RWPE1 (cell line): Measurements from ENCODE around the gene ANKRD33.

Experiments used
- CTCF ChIA-PET: fragments of 350-600 bp; sonication (Branson Sonifier 250); formaldehyde crosslinking; extraction: SDS; loops from one replicate; lab custom pipeline; 2021; lab: Yijun Ruan, JAX
- POLR2A ChIA-PET: fragments of 400-600 bp; formaldehyde crosslinking; extraction: SDS; loops from one replicate; lab custom pipeline; 2020; ENCODE audit warnings: antibody characterized with exemption; ENCODE audit not compliant: low non-redundant PET; lab: Yijun Ruan, JAX
- DNase-seq: peaks from one replicate; pipeline ENCODE4 v3.0.0; 2012; ENCODE audit warnings: low spot score
- H3K27ac ChIP-seq: fragments of 450-650 bp; 2 replicates; pipeline ENCODE4 v1.5.1; 2017
- TF ChIP-seq, protein P1 (sequence below): fragments of 450-650 bp; conservative IDR thresholded peaks from 2 replicates; pipeline ENCODE4 v1.5.1; 2017; ENCODE audit warnings: low read depth, mild to moderate bottlenecking

Gene ANKRD33

GRCh38 chr12:51886021-51886710 lies 1.7 kb upstream of the ANKRD33 start:
- peak; percentile 55 for DNase-seq
- no peak overlapping the region for H3K27ac ChIP-seq
- CTCF ChIA-PET = interaction anchor here (1.0 to 1.2 kb wide), 3 partner anchors 11 to 107 kb away, joined by 3 to 4 read pairs (median 3); no protein-coding TSS in a partner anchor
- TF ChIP-seq, protein P1, sequence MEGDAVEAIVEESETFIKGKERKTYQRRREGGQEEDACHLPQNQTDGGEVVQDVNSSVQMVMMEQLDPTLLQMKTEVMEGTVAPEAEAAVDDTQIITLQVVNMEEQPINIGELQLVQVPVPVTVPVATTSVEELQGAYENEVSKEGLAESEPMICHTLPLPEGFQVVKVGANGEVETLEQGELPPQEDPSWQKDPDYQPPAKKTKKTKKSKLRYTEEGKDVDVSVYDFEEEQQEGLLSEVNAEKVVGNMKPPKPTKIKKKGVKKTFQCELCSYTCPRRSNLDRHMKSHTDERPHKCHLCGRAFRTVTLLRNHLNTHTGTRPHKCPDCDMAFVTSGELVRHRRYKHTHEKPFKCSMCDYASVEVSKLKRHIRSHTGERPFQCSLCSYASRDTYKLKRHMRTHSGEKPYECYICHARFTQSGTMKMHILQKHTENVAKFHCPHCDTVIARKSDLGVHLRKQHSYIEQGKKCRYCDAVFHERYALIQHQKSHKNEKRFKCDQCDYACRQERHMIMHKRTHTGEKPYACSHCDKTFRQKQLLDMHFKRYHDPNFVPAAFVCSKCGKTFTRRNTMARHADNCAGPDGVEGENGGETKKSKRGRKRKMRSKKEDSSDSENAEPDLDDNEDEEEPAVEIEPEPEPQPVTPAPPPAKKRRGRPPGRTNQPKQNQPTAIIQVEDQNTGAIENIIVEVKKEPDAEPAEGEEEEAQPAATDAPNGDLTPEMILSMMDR = no peak
- POLR2A ChIA-PET = no interaction called here

DNA sequence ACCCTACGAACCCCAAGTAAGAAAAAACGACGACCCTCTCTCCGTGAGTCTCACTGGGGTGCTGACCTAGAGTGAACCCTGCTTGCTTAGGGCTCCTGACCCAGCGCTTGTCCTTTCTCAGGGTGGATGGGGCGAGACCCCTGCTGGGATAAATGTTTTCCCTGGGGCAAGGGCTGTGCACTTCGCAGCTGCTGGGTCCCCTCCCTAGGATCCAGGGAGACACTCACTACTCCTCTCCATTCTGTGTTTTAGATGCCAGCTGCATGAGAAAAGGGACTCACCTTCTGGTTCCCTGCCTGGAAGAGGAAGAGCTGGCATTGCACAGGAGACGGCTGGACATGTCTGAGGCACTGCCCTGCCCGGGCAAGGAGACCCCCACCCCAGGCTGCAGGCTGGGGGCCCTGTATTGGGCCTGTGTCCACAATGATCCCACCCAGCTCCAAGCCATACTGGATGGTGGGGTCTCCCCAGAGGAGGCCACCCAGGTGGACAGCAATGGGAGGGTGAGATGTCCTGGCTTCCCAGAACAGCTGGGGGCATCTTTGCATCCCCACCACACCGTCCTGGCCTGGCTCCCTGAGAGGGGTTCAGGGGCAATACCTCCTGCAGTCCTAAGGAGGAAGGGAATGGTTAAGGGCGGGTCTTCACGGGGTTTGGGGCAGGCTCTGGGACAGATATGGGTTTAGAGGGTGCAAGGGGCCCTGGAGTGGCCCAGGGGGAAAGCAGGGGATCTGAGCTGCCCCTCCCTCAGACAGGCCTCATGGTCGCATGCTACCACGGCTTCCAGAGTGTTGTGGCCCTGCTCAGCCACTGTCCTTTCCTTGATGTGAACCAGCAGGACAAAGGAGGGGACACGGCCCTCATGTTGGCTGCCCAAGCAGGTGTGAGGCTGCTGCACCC lies 663 bp downstream of the ANKRD33 start:
- TF ChIP-seq, protein P1 = no peak
- ChIA-PET CTCF (interaction anchor here (0.6 to 1.0 kb wide), 3 partner anchors 12 to 196 kb away, joined by 3 to 5 read pairs (median 4); no protein-coding TSS in a partner anchor), POLR2A (no interaction called here)
- H3K27ac ChIP-seq = no peak overlapping the region
- no peak for DNase-seq

- ChIA-PET CTCF (interaction anchor here (0.6 to 0.7 kb wide), 4 partner anchors 11 to 195 kb away, joined by 3 to 5 read pairs (median 4); no protein-coding TSS in a partner anchor), POLR2A (no interaction called here)
- no peak overlapping the region for H3K27ac ChIP-seq
- no peak for DNase-seq
- TF ChIP-seq, protein P1 = no peak
Observed at GRCh38 chr12:51889216-51890132, 1.6 kb downstream of the ANKRD33 start.

GRCh38 chr12:51890133-51890464 lies 2.2 kb downstream of the ANKRD33 start:
- POLR2A ChIA-PET = no interaction called here
- no peak overlapping the region for H3K27ac ChIP-seq
- CTCF ChIA-PET = no interaction called here
- TF ChIP-seq, protein P1 = no peak
- DNase-seq = no peak

GRCh38 chr12:51890511-51891171 lies 2.7 kb downstream of the ANKRD33 start:
- no peak overlapping the region for H3K27ac ChIP-seq
- ChIA-PET POLR2A (no interaction called here), CTCF (no interaction called here)
- no peak for DNase-seq
- TF ChIP-seq, protein P1 = no peak
